IMR-90 (cell line): Measurements from ENCODE around the gene MAGEB17.

Experiments used
- CEBPB ChIP-seq: IDR thresholded peaks from 2 replicates; pipeline ENCODE4 v1.6.1; 2012; ENCODE audit warnings: low read depth, low read length, improper control_type of control experiment
- NFE2L2 ChIP-seq: fragments of 150-350 bp; IDR thresholded peaks from 2 replicates; pipeline ENCODE4 v1.6.1; 2016; ENCODE audit warnings: low read depth, mild to moderate bottlenecking, low read length
- POLR2A ChIP-seq: IDR thresholded peaks from 2 replicates; pipeline ENCODE4 v1.6.1; 2012; ENCODE audit warnings: mild to moderate bottlenecking, low read depth, low read length
- RAD21 ChIP-seq: IDR thresholded peaks from 2 replicates; pipeline ENCODE4 v1.6.1; 2012; ENCODE audit warnings: low read length, improper control_type of control experiment
- SMC3 ChIP-seq: fragments of 150-350 bp; IDR thresholded peaks from 2 replicates; pipeline ENCODE4 v1.6.1; 2016; ENCODE audit warnings: low read depth, mild to moderate bottlenecking, antibody characterized with exemption, low read length, moderate library complexity
- TF ChIP-seq, protein P1 (sequence below): conservative IDR thresholded peaks from 2 replicates; pipeline ENCODE4 v1.5.1; 2012; ENCODE audit warnings: mild to moderate bottlenecking, low read depth, low read length, improper control_type of control experiment
- TF ChIP-seq, protein P2 (sequence below): fragments of 150-350 bp; IDR thresholded peaks from 2 replicates; pipeline ENCODE4 v1.6.1; 2017; ENCODE audit warnings: mild to moderate bottlenecking, antibody characterized with exemption, low read length, low read depth

DNA sequence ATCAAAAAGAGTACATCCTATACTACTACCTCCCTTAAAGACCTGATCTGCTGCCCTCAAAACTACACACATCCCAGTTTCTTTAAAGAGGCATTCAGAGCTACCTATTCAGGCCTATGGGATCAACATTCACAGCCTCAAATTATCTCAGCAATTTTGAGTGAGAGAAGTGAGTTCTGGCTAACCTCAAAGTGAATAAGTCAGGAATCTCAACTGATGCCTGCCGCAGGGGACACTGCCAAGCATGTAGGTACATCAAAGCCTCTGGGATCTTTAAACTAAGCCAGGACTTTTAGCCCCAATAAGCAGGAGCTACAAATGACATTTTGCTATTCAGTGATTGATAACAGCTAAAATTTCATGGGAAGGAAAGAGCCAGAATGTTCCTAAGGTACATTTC, 32.3 kb upstream of the MAGEB17 start:
- TF ChIP-seq, protein P1, sequence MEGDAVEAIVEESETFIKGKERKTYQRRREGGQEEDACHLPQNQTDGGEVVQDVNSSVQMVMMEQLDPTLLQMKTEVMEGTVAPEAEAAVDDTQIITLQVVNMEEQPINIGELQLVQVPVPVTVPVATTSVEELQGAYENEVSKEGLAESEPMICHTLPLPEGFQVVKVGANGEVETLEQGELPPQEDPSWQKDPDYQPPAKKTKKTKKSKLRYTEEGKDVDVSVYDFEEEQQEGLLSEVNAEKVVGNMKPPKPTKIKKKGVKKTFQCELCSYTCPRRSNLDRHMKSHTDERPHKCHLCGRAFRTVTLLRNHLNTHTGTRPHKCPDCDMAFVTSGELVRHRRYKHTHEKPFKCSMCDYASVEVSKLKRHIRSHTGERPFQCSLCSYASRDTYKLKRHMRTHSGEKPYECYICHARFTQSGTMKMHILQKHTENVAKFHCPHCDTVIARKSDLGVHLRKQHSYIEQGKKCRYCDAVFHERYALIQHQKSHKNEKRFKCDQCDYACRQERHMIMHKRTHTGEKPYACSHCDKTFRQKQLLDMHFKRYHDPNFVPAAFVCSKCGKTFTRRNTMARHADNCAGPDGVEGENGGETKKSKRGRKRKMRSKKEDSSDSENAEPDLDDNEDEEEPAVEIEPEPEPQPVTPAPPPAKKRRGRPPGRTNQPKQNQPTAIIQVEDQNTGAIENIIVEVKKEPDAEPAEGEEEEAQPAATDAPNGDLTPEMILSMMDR, result no peak
- no peak for TF ChIP-seq NFE2L2
- TF ChIP-seq RAD21, result no peak
- no peak for TF ChIP-seq POLR2A
- TF ChIP-seq SMC3, result no peak
- TF ChIP-seq, protein P2, sequence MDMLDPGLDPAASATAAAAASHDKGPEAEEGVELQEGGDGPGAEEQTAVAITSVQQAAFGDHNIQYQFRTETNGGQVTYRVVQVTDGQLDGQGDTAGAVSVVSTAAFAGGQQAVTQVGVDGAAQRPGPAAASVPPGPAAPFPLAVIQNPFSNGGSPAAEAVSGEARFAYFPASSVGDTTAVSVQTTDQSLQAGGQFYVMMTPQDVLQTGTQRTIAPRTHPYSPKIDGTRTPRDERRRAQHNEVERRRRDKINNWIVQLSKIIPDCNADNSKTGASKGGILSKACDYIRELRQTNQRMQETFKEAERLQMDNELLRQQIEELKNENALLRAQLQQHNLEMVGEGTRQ, result no peak
- TF ChIP-seq CEBPB, result no peak
